ENCODE results near the gene CADM1. TPM values are rescaled to one million over a fixed set of nuclear protein-coding genes. Genes with fewer than 3 reads are reported as not detected.

Gene CADM1
- total and polyA plus RNA-seq, 2 donors, result 14.9 to 76.0 TPM

GRCh38 chr11:115173136-115173535, 331.1 kb downstream of the CADM1 start:
- no peaks in the 10 kb centered on the region for H3K36me3 ChIP-seq (ENCODE audit: insufficient read depth)
- H3K4me1 ChIP-seq (ENCODE audit: insufficient read depth), result no peaks in the 10 kb centered on the region
- H3K4me3 ChIP-seq (ENCODE audit: low read depth, low read length), result no peak overlapping the region
- WGBS, result 90% methylated on average over 19 of the region's 19 CpGs
- no peak for DNase-seq (ENCODE audit: extremely low spot score)
- no peak overlapping the region for H3K27ac ChIP-seq (ENCODE audit: low read depth)

GRCh38 chr11:115170133-115170815, 333.9 kb downstream of the CADM1 start:
- 69% methylated on average over 8 of the region's 8 CpGs for WGBS
- no peak for DNase-seq (ENCODE audit: extremely low spot score)
- no peak overlapping the region for H3K4me3 ChIP-seq (ENCODE audit: low read depth, low read length)
- no peaks in the 10 kb centered on the region for H3K4me1 ChIP-seq (ENCODE audit: insufficient read depth)
- H3K27ac ChIP-seq (ENCODE audit: low read depth), result no peak overlapping the region
- H3K36me3 ChIP-seq (ENCODE audit: insufficient read depth), result no peaks in the 10 kb centered on the region

GRCh38 chr11:115169251-115169650, 335.0 kb downstream of the CADM1 start:
- no peak for DNase-seq (ENCODE audit: extremely low spot score)
- Histone ChIP-seq H3K27ac (ENCODE audit: low read depth) (no peak overlapping the region), H3K4me1 (ENCODE audit: insufficient read depth) (no peaks in the 10 kb centered on the region), H3K36me3 (ENCODE audit: insufficient read depth) (no peaks in the 10 kb centered on the region), H3K4me3 (ENCODE audit: low read depth, low read length) (no peak overlapping the region)
- 41% methylated on average over 4 of the region's 4 CpGs for WGBS

DNA sequence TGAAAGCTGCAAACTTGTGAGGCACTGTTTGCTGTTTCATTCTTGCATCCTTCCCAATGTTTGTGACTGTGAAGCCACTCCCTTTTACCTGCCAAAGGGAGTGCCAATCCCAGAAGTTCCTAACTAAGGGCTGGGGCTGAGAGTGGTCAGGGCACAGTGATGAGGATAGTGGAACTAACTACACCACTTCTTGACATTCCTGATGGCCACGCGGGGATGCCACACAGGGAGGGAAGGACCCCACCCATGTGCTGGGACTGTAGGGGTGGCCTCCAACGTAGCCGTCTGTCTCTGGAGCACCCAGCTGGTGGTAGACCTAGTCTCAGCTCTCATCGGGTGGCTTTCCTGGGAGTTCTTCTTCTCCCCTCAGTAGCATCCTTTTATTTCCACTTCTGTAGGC, 335.5 kb downstream of the CADM1 start:
- Histone ChIP-seq H3K27ac (ENCODE audit: low read depth) (no peak overlapping the region), H3K4me3 (ENCODE audit: low read depth, low read length) (no peak overlapping the region), H3K4me1 (ENCODE audit: insufficient read depth) (no peaks in the 10 kb centered on the region), H3K36me3 (ENCODE audit: insufficient read depth) (no peaks in the 10 kb centered on the region)
- 70% methylated on average over 5 of the region's 5 CpGs for WGBS
- DNase-seq (ENCODE audit: extremely low spot score), result no peak

- no peak overlapping the region for H3K27ac ChIP-seq (ENCODE audit: low read depth)
- no peak overlapping the region for H3K4me3 ChIP-seq (ENCODE audit: low read depth, low read length)
- H3K36me3 ChIP-seq (ENCODE audit: insufficient read depth), result no peaks in the 10 kb centered on the region
- no peaks in the 10 kb centered on the region for H3K4me1 ChIP-seq (ENCODE audit: insufficient read depth)
- 75% methylated on average over 9 of the region's 9 CpGs for WGBS
- no peak for DNase-seq (ENCODE audit: extremely low spot score)
Measured at GRCh38 chr11:115168229-115168671, 336.0 kb downstream of the CADM1 start.

DNA sequence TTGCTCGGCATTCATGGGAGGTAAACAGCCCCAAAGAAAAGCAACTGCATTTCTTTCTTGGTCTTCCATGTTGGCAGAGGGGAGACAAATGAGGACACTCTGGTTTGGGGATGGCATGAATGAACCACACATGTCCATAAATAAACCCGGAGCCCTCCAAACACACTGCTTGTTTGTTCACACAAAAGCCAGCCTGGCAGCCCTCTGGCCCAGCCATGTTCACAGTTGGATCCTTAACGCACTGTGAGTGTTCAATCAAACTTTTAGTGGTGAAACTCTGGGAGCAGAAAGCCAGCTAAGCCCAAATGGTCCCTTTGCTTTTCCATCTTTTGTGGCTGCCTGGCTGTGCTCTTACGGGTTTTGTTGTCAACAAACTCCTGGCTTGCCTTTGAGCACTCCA, 336.8 kb downstream of the CADM1 start:
- H3K4me3 ChIP-seq (ENCODE audit: low read depth, low read length), result no peak overlapping the region
- WGBS, result 87% methylated on average over 4 of the region's 4 CpGs
- DNase-seq (ENCODE audit: extremely low spot score), result no peak
- no peak overlapping the region for H3K27ac ChIP-seq (ENCODE audit: low read depth)
- H3K36me3 ChIP-seq (ENCODE audit: insufficient read depth), result no peaks in the 10 kb centered on the region
- H3K4me1 ChIP-seq (ENCODE audit: insufficient read depth), result no peaks in the 10 kb centered on the region

DNA sequence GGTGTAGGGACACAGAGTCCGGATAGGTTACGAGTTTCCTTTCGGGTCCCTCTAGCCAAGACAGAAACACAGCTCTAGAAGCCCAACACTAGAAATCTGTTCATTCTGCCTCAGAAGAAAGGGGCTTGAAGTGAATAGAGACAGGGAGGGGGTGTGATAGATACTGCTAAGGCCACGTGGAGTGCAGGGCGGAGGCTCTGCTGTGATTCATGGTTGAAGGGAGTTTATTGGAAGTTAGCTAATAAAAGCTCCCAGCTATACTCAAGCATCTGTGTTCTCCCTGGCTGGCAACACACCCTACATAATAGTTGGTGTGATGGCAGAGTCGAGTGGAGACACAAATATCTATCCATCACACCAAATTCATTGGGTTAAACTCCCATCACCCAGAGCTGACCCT, 337.4 kb downstream of the CADM1 start:
- 49% methylated on average over 6 of the region's 6 CpGs for WGBS

DNA sequence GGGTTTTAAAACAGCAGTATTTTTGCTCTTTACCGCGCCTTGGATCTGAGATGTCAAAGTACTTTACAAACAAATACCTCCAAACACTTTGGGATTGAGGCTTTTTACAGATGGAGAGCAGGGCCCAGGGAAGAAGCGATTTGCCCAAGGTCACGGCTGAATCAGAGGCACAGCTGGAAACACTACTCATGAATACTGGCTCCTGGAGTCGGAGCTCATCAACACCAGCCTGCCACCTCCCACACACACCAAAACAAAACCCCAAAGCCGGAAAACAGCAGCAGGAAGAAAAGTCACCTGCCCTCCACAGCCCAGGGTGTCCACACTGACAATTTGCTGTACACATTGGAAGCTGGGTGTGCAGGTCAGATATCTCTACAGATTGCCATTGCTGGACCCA, 339.4 kb downstream of the CADM1 start:
- H3K4me1 ChIP-seq (ENCODE audit: insufficient read depth), result no peaks in the 10 kb centered on the region
- 77% methylated on average over 6 of the region's 6 CpGs for WGBS
- no peak overlapping the region for H3K4me3 ChIP-seq (ENCODE audit: low read depth, low read length)
- H3K36me3 ChIP-seq (ENCODE audit: insufficient read depth), result no peaks in the 10 kb centered on the region
- DNase-seq (ENCODE audit: extremely low spot score), result no peak
- H3K27ac ChIP-seq (ENCODE audit: low read depth), result no peak overlapping the region

More for the DNA sequence above, 337.4 kb downstream of the CADM1 start:
- Histone ChIP-seq H3K27ac (ENCODE audit: low read depth) (no peak overlapping the region), H3K4me1 (ENCODE audit: insufficient read depth) (no peaks in the 10 kb centered on the region), H3K4me3 (ENCODE audit: low read depth, low read length) (no peak overlapping the region), H3K36me3 (ENCODE audit: insufficient read depth) (no peaks in the 10 kb centered on the region)
- DNase-seq (ENCODE audit: extremely low spot score), result no peak

GRCh38 chr11:115162919-115163318, 341.3 kb downstream of the CADM1 start:
- Histone ChIP-seq H3K36me3 (ENCODE audit: insufficient read depth) (no peaks in the 10 kb centered on the region), H3K4me3 (ENCODE audit: low read depth, low read length) (no peak overlapping the region), H3K27ac (ENCODE audit: low read depth) (no peak overlapping the region), H3K4me1 (ENCODE audit: insufficient read depth) (no peaks in the 10 kb centered on the region)
- 63% methylated on average over 2 of the region's 2 CpGs for WGBS
- no peak for DNase-seq (ENCODE audit: extremely low spot score)

DNA sequence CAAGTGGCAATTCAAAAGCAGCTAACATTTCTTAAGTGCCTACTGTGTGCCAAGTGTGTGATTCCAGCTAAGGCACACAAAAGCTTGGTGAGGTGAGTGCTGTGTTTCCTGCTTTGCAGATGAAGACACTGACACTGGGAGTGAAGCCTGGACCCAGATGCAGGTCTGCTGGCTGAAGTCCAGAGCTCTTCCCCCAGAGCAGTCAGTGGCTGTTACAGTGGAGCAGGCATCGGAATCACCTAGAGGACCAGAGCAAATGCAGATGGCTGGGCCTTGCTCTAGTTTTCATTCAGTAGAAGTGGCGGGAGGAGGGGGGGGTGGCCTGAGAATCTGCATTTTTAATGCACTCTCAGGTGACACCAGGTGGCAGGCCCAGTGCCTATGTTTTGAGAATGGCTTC, 342.3 kb downstream of the CADM1 start:
- WGBS, result 76% methylated on average over 2 of the region's 2 CpGs
- DNase-seq (ENCODE audit: extremely low spot score), result no peak
- Histone ChIP-seq H3K4me3 (ENCODE audit: low read depth, low read length) (no peak overlapping the region), H3K36me3 (ENCODE audit: insufficient read depth) (no peaks in the 10 kb centered on the region), H3K4me1 (ENCODE audit: insufficient read depth) (no peaks in the 10 kb centered on the region), H3K27ac (ENCODE audit: low read depth) (no peak overlapping the region)

DNA sequence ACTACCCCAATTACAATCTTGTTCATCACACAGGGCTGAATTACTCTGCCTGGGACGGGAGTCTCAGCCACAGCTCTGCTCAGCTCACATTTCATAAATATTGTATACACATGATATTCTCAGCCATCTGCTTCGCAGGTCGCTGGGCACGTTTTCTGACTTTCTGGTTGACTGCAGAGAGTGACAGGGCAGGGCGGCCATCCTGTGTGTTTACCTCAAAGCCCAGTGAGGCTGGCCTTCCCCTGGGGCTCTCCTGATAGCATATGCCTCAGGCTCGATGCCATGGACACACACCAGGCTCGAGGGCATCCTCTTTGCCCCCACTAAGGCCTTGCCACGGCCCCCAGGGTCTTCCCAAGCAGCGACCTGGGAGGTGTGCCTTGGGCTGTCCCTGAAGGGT, 345.0 kb downstream of the CADM1 start:
- 68% methylated on average over 9 of the region's 9 CpGs for WGBS
- H3K27ac ChIP-seq (ENCODE audit: low read depth), result no peak overlapping the region
- no peak for DNase-seq (ENCODE audit: extremely low spot score)
- H3K4me3 ChIP-seq (ENCODE audit: low read depth, low read length), result no peak overlapping the region
- no peaks in the 10 kb centered on the region for H3K4me1 ChIP-seq (ENCODE audit: insufficient read depth)
- no peaks in the 10 kb centered on the region for H3K36me3 ChIP-seq (ENCODE audit: insufficient read depth)

- Histone ChIP-seq H3K4me1 (ENCODE audit: insufficient read depth) (no peaks in the 10 kb centered on the region), H3K4me3 (ENCODE audit: low read depth, low read length) (no peak overlapping the region)
- WGBS, result 82% methylated on average over 6 of the region's 6 CpGs
Measured at GRCh38 chr11:115158053-115158452, 346.2 kb downstream of the CADM1 start.

GRCh38 chr11:115157247-115157646, 347.0 kb downstream of the CADM1 start:
- Histone ChIP-seq H3K4me3 (ENCODE audit: low read depth, low read length) (no peak overlapping the region), H3K4me1 (ENCODE audit: insufficient read depth) (no peaks in the 10 kb centered on the region), H3K36me3 (ENCODE audit: insufficient read depth) (no peaks in the 10 kb centered on the region), H3K27ac (ENCODE audit: low read depth) (no peak overlapping the region)
- DNase-seq (ENCODE audit: extremely low spot score), result no peak
- 80% methylated on average over 3 of the region's 3 CpGs for WGBS

More at GRCh38 chr11:115158053-115158452, 346.2 kb downstream of the CADM1 start:
- no peak for DNase-seq (ENCODE audit: extremely low spot score)
- Histone ChIP-seq H3K36me3 (ENCODE audit: insufficient read depth) (no peaks in the 10 kb centered on the region), H3K27ac (ENCODE audit: low read depth) (no peak overlapping the region)

DNA sequence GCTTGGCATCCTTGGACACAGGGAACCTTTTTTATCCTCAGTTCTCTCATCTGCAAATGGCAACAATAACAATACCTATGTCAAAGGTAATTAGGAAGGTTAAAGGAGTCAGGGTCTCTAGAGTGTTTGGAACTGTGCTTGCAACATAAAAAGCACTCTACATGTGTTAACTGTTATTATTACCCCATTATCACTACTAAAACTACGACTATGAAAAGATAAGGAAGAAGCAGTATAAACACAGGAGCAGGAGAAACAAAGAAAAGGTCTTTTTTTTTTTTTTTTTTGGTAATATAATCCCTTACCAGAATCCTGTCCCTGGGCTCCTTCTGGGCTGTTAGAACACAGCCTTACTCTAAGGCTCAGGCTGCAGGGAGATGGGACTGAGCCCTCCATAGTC, 348.2 kb downstream of the CADM1 start:
- H3K4me1 ChIP-seq (ENCODE audit: insufficient read depth), result no peaks in the 10 kb centered on the region
- no peak overlapping the region for H3K4me3 ChIP-seq (ENCODE audit: low read depth, low read length)
- no peaks in the 10 kb centered on the region for H3K36me3 ChIP-seq (ENCODE audit: insufficient read depth)
- 19% methylated on average over 1 of the region's 1 CpG for WGBS
- no peak overlapping the region for H3K27ac ChIP-seq (ENCODE audit: low read depth)
- no peak for DNase-seq (ENCODE audit: extremely low spot score)

DNA sequence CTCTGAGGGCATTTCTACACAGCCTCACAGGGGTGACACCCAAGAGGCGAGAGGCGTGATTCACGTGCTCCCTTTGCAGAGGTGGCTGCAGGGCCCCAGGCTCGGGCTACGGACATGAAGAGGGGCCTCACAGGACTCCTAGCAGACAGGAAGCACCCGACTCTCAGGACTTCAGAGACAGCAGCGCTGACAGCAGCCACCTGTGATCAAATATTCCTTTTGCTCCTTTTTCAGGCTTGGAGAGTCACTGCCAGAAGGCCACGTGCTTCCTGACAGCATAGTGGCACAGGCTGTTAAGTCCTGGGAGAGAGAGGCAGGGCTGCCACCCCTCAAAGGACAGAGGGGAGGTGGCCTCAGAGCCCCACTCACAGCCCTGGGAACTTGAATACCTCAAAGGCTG, 348.9 kb downstream of the CADM1 start:
- 65% methylated on average over 8 of the region's 8 CpGs for WGBS
- H3K36me3 ChIP-seq (ENCODE audit: insufficient read depth), result no peaks in the 10 kb centered on the region
- no peak for DNase-seq (ENCODE audit: extremely low spot score)

More for the DNA sequence above, 348.9 kb downstream of the CADM1 start:
- Histone ChIP-seq H3K4me3 (ENCODE audit: low read depth, low read length) (no peak overlapping the region), H3K4me1 (ENCODE audit: insufficient read depth) (no peaks in the 10 kb centered on the region), H3K27ac (ENCODE audit: low read depth) (no peak overlapping the region)
